ENCODE measurements around the gene SLC4A11. TPM values are rescaled to one million over a fixed set of nuclear protein-coding genes. Genes with fewer than 3 reads are reported as not detected.
A peak's percentile ranks its signal among the peaks of the same experiment; 100 is the strongest.

SLC4A11 gene
- total RNA-seq, 2 donors from 2014 or later = 0.52 TPM; not detected in 1

GRCh38 chr20:3255728-3256127, 16.7 kb upstream of the SLC4A11 start:
- no peak overlapping the region for H3K4me3 ChIP-seq
- no peaks in the 10 kb centered on the region for H3K9me3 ChIP-seq
- ATAC-seq (no peak), DNase-seq (no peak)
- no peak overlapping the region for H3K27ac ChIP-seq
- H3K36me3 ChIP-seq (replicated peaks in 1 of 2; ENCODE audit: insufficient read depth in 1 of 2, low read depth in 2 of 2) = peaks cover 0 to 16% of the 10 kb centered on the region in 2 donors
- intact Hi-C loops (cut with DNase I) = no loop called here
- TF ChIP-seq CTCF (IDR thresholded peaks at IDR 0.05) (no peak), POLR2A (IDR thresholded peaks at IDR 0.05) (no peak)
- 100% methylated on average over 4 of the region's 5 CpGs; no CpG with 5 or more reads in 1 of the 2 donors for WGBS, 2 donors
- no peaks in the 10 kb centered on the region for H3K27me3 ChIP-seq
- no peaks in the 10 kb centered on the region for H3K4me1 ChIP-seq

- no peak for TF ChIP-seq CTCF (IDR thresholded peaks at IDR 0.05)
- no peak for TF ChIP-seq POLR2A (IDR thresholded peaks at IDR 0.05)
- no peak overlapping the region for H3K4me3 ChIP-seq
- peaks cover 8% of the 10 kb centered on the region for H3K4me1 ChIP-seq
- WGBS, 2 donors = 72% methylated on average over 8 of the region's 8 CpGs; no CpG with 5 or more reads in 1 of the 2 donors
- DNase-seq (no peak), ATAC-seq (peak; percentile 21)
- H3K36me3 ChIP-seq (replicated peaks in 1 of 2; ENCODE audit: insufficient read depth in 1 of 2, low read depth in 2 of 2) = peaks cover 0 to 15% of the 10 kb centered on the region in 2 donors
- no peak overlapping the region for H3K27ac ChIP-seq
- intact Hi-C loops (cut with DNase I) = no loop called here
- H3K27me3 ChIP-seq = no peaks in the 10 kb centered on the region
- no peaks in the 10 kb centered on the region for H3K9me3 ChIP-seq
Observed at GRCh38 chr20:3251806-3252205, 12.8 kb upstream of the SLC4A11 start.

GRCh38 chr20:3250091-3250504, 11.1 kb upstream of the SLC4A11 start:
- no peak for TF ChIP-seq POLR2A (IDR thresholded peaks at IDR 0.05)
- TF ChIP-seq CTCF (IDR thresholded peaks at IDR 0.05) = no peak
- intact Hi-C loops (cut with DNase I) = no loop called here
- DNase-seq (no peak), ATAC-seq (no peak)
- 55 to 58% methylated on average over 10 of the region's 10 CpGs for WGBS, 2 donors
- Histone ChIP-seq H3K4me1 (peaks cover 8% of the 10 kb centered on the region), H3K27me3 (no peaks in the 10 kb centered on the region), H3K4me3 (no peak overlapping the region), H3K27ac (no peak overlapping the region), H3K36me3 (replicated peaks in 1 of 2; ENCODE audit: insufficient read depth in 1 of 2, low read depth in 2 of 2) (peaks cover 0 to 9% of the 10 kb centered on the region in 2 donors), H3K9me3 (no peaks in the 10 kb centered on the region)

GRCh38 chr20:3248993-3249347, 10.0 kb upstream of the SLC4A11 start:
- TF ChIP-seq POLR2A (IDR thresholded peaks at IDR 0.05) (no peak), CTCF (IDR thresholded peaks at IDR 0.05) (no peak)
- H3K27ac ChIP-seq = no peak overlapping the region
- intact Hi-C loops (cut with DNase I) = no loop called here
- no peak for ATAC-seq
- no peak for DNase-seq
- no peak overlapping the region for H3K4me3 ChIP-seq
- no peaks in the 10 kb centered on the region for H3K9me3 ChIP-seq
- H3K27me3 ChIP-seq = no peaks in the 10 kb centered on the region
- 20 to 33% methylated on average over 8 to 18 of the region's 18 CpGs for WGBS, 2 donors
- peaks cover 0 to 7% of the 10 kb centered on the region in 2 donors for H3K36me3 ChIP-seq (replicated peaks in 1 of 2; ENCODE audit: insufficient read depth in 1 of 2, low read depth in 2 of 2)
- peaks cover 8% of the 10 kb centered on the region for H3K4me1 ChIP-seq
